Measurements from ENCODE around the gene MAPT.

DNA sequence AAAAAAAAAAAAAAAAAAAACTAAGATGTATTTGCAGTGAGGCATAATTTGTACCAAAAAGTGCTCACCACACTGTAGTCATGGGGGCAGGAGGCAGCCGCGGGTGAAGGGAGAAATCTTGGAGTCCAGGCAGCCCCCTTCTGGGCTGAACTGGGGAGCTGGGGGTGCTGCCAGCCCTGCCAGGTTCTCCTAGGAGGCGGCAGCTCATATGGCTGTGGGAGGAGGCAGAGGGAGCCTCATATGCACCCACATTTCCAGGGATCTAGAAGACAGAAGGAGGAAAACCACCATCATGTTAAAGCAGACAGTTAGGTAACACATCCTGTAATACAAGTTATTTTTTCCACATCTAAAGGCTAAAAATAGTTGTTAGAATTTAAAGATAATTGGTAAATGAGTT lies 16.3 kb downstream of the MAPT start:
- TF ChIP-seq CTCF (IDR thresholded peaks at IDR 0.05) (no peak), POLR2A (IDR thresholded peaks at IDR 0.05) (no peak), POLR2AphosphoS5 (IDR thresholded peaks at IDR 0.05; ENCODE audit: insufficient read depth in 1 of 2, low read depth in 1 of 2) (no peak)
